ENCODE data around the gene RASSF1. TPM values are rescaled to one million over a fixed set of nuclear protein-coding genes. Genes with fewer than 3 reads are reported as not detected.

RASSF1 gene
- total and polyA plus RNA-seq, 9 donors, result 12.5 to 32.6 (median 25.5) TPM

- peaks cover 22% of the 10 kb centered on the region for H3K4me1 ChIP-seq (ENCODE audit: insufficient read depth)
- no peaks in the 10 kb centered on the region for H3K9me3 ChIP-seq
- H3K27me3 ChIP-seq, result no peaks in the 10 kb centered on the region
- TF ChIP-seq EP300 (IDR thresholded peaks at IDR 0.05) (no peak), CTCF (IDR thresholded peaks at IDR 0.05) (no peak), POLR2A (IDR thresholded peaks at IDR 0.05) (no peak)
- 75 to 80% (median 76%) methylated on average over 28 to 29 of the region's 29 CpGs for WGBS, 3 donors
- no peak overlapping the region for H3K27ac ChIP-seq
- peak in 2 of 5 donors; percentile 51 for DNase-seq
- intact Hi-C loops (cut with DNase I), result loop anchor here in 2 of 4 donors (2.0 to 10.0 kb wide), 2 partner anchors 17 to 55 kb away; partner anchors contain the start of genes HYAL1 (in 1 of the 2) and SEMA3B (in 1 of the 2)
- H3K36me3 ChIP-seq, result no peaks in the 10 kb centered on the region
- peak overlapping the region; percentile 65 for H3K4me3 ChIP-seq
Measured at GRCh38 chr3:50319894-50320625, 20.6 kb downstream of the RASSF1 start.

- Histone ChIP-seq H3K36me3 (no peaks in the 10 kb centered on the region), H3K27me3 (no peaks in the 10 kb centered on the region), H3K27ac (no peak overlapping the region), H3K4me1 (ENCODE audit: insufficient read depth) (peaks cover 22% of the 10 kb centered on the region), H3K4me3 (no peak overlapping the region), H3K9me3 (no peaks in the 10 kb centered on the region)
- no peak for TF ChIP-seq EP300 (IDR thresholded peaks at IDR 0.05)
- no peak for TF ChIP-seq POLR2A (IDR thresholded peaks at IDR 0.05)
- TF ChIP-seq CTCF (IDR thresholded peaks at IDR 0.05), result no peak
- 83 to 89% (median 89%) methylated on average over 16 of the region's 16 CpGs for WGBS, 3 donors
- DNase-seq, result peak in 1 of 5 donors; percentile 47
- intact Hi-C loops (cut with DNase I), result no loop called here
Measured at GRCh38 chr3:50319181-50319893, 21.3 kb downstream of the RASSF1 start.

GRCh38 chr3:50318615-50319014 lies 22.0 kb downstream of the RASSF1 start:
- no peaks in the 10 kb centered on the region for H3K27me3 ChIP-seq
- no peak overlapping the region for H3K4me3 ChIP-seq
- intact Hi-C loops (cut with DNase I), result no loop called here
- peaks cover 22% of the 10 kb centered on the region for H3K4me1 ChIP-seq (ENCODE audit: insufficient read depth)
- no peak for DNase-seq
- no peak for TF ChIP-seq EP300 (IDR thresholded peaks at IDR 0.05)
- TF ChIP-seq CTCF (IDR thresholded peaks at IDR 0.05), result no peak
- no peak for TF ChIP-seq POLR2A (IDR thresholded peaks at IDR 0.05)
- no peaks in the 10 kb centered on the region for H3K36me3 ChIP-seq
- 73 to 82% (median 78%) methylated on average over 10 of the region's 10 CpGs for WGBS, 3 donors
- no peaks in the 10 kb centered on the region for H3K9me3 ChIP-seq
- no peak overlapping the region for H3K27ac ChIP-seq

- intact Hi-C loops (cut with DNase I), result no loop called here
- 77 to 83% (median 77%) methylated on average over 9 to 11 of the region's 11 CpGs for WGBS, 3 donors
- Histone ChIP-seq H3K4me3 (no peak overlapping the region), H3K9me3 (no peaks in the 10 kb centered on the region), H3K27me3 (no peaks in the 10 kb centered on the region), H3K36me3 (no peaks in the 10 kb centered on the region), H3K27ac (no peak overlapping the region), H3K4me1 (ENCODE audit: insufficient read depth) (peaks cover 22% of the 10 kb centered on the region)
- TF ChIP-seq CTCF (IDR thresholded peaks at IDR 0.05) (no peak), POLR2A (IDR thresholded peaks at IDR 0.05) (no peak), EP300 (IDR thresholded peaks at IDR 0.05) (no peak)
- no peak for DNase-seq
Measured at GRCh38 chr3:50318163-50318562, 22.5 kb downstream of the RASSF1 start.

Measured in ovary (tissue), 9 donors.